Stimulated activated CD8-positive, alpha-beta memory T cell treated with anti-CD3 and anti-CD28 coated beads, Interleukin-7, amount 100 ng/mL, for 4 hours (primary cell): ENCODE data around the gene LGR4.

Experiments
- DNase-seq, 2 donors: peaks; one replicate each; pipeline ENCODE4 v3.0.0-alpha.2; 2020; ENCODE audit warnings: low read depth in 2 of 2

LGR4 gene

DNA sequence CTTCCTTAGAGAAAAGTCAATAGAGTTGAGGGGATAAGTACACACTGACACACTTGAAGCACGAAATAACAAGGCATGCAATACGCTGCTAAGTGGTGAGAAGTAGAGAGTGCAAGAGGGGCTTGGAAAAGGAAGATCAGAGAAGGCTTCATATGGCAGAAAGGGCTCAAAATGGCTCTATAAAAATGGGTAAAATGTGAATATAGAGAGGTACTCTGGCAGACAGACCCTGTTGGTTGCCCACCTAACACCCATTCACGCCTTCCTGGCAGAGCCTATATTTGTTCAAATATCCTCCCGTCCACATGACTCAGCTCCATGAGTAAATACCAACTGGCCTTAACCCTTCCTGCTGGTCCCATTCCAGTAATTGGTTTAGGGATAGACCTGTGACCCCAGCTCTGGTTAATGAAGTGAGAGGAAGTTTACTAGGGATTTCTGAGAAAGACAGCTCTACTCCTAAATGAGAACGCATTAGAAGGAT, 70.7 kb downstream of the LGR4 start:
- DNase-seq: no peak

DNA sequence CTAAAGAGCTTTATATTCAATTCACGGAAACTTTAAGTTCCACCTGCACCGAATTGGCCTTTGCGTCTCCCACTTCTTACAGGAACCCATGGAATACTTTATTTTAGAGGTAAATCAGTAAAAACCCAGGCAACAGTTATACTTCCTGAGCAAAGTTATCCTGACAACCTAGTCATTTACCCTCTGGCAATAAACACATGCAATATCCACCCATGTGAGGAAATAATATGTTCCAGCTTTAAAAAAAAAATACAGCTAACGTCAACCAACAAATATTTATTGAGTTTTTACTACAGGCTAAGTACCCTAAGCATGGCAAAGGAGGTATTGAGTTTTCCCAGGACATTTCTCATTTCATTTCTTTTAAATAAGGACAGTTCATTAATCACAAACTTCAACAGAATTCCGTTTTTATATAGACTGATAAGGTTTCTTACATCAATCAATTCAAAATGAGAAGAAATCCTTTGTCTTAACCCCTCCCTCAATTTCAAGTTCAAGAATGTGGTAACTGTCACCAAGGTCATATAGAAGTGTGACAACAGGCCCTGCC, 71.2 kb downstream of the LGR4 start:
- DNase-seq: no peak

GRCh38 chr11:27398400-27398770, 74.2 kb downstream of the LGR4 start:
- no peak for DNase-seq

DNA sequence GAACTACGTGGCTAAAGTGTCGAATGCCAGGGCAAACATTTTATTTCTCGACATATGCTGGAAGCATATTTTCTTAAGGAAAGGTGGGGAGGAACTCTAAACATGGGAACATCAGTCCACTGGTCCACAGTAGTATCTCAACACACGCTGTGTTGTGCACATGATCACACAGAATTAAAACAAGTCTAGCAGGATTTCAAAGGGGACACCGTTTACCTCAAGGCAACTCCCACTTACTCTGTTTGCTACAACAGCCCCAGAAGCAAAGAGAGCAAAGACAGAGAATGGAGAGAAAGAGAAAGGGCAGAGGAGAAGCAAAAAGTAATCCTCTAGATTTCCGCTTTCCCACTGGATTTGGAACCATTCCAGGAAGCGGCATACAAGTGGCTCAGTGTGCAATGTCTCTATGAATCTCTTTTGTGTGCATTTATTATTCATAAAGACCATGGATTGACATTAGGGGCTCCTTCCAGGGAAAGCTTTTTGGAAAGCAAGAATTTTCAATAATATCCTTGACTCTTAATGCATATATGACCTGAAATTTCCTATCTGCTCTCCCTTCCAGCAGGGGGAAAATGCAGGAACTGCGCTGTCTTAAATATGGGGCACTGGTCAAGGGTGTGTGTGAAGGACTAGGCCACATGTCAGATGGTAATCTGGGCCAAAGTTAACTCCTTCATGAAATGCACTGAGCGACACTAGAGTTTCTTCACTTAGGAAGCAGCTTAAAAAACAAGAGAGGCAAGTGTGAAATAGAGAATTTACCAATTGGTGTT, 74.8 kb downstream of the LGR4 start:
- DNase-seq: no peak

DNA sequence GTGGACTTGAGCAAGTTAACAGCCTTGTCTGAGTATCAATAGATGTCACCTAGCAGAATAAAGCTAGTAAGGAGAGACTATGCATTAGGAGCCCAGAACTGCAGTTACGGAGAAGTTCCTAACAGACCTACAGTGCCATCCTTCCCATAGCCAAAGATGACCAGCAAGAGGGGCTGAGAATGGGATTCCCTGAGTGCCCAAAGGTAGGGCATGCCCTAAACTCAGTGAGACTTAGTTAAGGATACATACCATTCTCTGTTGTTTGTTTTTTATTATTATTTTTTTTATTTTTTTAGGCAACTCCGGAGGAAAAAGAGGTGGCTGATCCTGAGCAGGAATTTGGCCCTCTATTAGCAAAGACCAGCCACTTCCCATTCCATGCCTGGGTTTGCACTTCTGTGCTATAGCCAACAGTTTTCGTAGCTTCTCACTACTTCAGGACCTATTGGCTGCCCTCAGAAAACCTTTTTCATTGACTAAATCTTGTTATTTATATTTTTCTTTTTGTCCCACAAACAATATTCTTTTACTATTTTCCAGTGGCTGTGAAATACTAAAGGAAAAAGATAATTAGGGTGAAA, 76.2 kb downstream of the LGR4 start:
- DNase-seq: no peak

- DNase-seq: no peak
Measured at GRCh38 chr11:27395556-27396258, 76.9 kb downstream of the LGR4 start.

DNA sequence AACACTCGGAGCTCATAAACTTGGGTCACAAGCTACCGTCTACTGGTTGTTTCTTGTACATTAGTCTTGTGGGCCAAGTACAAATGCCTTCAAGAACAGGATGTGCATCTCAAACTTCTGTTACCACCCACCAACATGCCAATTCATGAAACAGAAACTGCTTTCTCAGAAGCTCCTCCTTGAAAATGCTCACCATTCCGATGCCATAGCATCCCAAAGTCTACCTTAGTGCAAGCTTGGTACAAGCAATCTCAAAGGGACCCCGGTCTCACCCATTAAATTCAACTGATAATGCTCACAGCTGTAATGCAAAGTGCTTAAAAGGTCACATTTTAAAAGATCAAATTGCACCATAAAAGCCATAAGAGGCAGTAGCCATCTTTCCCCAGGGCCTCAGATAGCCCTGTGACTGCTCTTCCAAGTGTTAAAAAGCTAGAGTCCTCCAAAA, 77.8 kb downstream of the LGR4 start:
- no peak for DNase-seq

DNA sequence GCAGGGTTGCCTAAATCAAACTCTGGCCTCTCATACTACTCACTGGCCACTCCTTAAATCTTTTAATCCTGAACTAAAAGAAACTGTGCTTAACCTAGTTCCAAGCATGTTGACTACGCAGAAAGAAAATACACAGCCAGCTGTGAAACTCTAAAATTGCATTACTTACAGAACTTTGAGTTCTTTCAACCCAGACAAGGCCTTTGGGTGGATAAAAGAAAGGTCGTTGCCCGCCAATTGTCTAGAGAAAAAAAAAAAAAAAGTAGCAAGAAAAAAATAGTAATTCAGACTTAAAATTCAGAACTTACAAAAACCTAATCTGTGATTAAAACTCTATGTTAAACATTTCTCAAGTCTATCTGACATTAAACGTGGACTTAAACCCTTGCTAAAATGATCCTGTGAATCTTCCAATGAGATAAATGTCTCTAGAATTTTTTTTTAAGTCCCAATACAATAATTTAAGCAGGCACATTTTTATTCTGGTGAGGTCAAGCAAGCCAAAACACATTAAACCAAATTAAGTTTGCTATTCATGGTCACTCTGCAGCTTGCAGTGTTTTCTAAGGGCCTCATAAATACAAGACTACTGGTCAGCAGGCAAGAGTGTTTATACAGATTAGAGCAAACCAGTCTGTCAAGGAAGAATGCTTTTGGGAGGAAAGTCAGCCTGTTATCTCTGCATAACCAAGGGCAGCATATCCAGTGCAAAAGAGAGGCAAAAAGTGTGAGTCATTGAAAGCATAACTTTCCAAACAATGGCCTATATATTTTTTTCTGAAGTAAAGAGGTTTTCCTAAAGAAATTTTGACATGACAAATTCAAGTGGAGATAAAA, 80.1 kb downstream of the LGR4 start:
- DNase-seq: no peak

DNA sequence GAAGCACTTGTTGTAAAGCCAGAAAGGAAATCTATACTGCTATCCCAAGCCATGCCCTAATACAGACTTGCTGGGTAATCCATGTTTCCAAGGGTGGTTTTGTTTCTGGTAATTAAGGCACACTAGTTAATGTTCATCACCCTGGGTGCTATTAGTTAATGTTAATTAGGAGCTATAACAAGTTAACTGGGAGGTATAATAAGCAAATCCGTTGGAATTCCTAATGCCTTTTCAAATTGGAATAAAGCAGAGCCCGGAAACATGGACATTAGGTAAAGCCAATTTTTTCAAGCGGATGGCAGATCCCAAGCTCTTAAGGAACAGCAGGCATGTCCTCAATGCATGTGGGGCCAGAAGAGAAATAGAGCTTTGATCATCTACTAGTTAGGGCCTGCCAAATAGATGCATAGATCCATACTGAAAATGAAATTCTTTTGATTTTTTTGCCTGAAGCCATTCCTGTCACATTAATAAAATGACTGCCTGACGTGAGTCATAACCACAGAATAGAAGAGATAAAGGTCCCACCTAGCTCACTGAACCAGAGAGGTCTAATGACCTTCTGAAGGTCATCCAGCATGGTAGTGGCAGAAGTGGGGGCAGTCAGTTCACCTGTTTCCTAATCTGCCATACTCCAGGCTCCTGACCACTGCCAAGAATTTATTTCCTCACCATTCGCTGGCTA, 81.1 kb downstream of the LGR4 start:
- no peak for DNase-seq

- no peak for DNase-seq
Measured at GRCh38 chr11:27390318-27391295, 82.0 kb downstream of the LGR4 start.

GRCh38 chr11:27388869-27389268, 83.7 kb downstream of the LGR4 start:
- no peak for DNase-seq

- no peak for DNase-seq
Measured at GRCh38 chr11:27388001-27388400, 84.6 kb downstream of the LGR4 start.

DNA sequence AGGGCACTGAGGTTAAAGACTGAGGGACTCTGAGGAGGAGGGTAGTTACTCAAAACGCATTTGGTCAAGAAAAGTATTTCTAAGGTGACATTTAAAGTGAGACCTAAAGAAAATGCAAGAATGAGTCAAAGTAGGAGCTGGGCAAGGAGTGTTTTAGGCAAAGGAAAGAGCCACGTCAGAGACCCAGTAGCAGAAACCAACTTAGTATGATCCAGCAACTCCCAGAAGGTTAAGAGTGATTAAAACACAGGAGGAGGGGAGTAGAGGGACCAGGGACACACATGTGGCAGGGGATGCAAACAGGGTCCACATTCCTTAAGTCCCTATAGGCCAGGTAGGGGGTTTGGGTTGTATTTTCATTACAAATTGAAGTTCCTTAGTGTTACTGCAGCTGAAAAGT, 85.2 kb downstream of the LGR4 start:
- no peak for DNase-seq

GRCh38 chr11:27386181-27386845, 86.3 kb downstream of the LGR4 start:
- no peak for DNase-seq

DNA sequence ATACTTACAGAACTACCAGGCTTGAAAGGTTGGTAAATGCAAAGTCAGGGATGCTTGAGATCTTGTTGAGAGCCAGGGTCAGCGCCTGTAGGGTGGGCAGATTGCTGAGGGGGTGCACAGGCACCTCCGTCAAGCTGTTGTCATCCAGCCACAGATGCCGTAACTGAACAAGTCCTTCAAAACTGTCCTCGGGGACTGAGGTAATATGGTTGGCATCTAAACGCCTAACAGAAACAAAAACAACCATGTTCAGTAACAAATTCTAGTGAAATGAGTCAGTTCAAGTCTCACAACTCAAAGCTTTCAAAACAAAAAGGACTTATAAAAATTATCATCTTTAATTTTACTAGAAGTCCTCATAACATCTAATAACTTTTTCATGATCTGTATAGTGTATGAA, 87.3 kb downstream of the LGR4 start:
- no peak for DNase-seq

GRCh38 chr11:27384227-27384626, 88.4 kb downstream of the LGR4 start:
- no peak for DNase-seq

- no peak for DNase-seq
Measured at GRCh38 chr11:27383645-27384044, 88.9 kb downstream of the LGR4 start.

GRCh38 chr11:27381238-27381666, 91.3 kb downstream of the LGR4 start:
- no peak for DNase-seq

GRCh38 chr11:27380771-27381170, 91.8 kb downstream of the LGR4 start:
- no peak for DNase-seq
